Hair follicle dermal papilla cell (primary cell): ENCODE results near the gene PRSS50. TPM values are rescaled to one million over a fixed set of nuclear protein-coding genes. Genes with fewer than 3 reads are reported as not detected.

Source experiments
- small RNA-seq: library from RNA; depleted of rRNA; stranded (forward); fragments of <200 nt; gene quantifications from one replicate; pipeline ENCODE3, GENCODE V24; 2012
- total RNA-seq: library from RNA; depleted of rRNA; stranded (reverse); fragments of >200 nt; gene quantifications from 2 replicates; pipeline ENCODE4 v1.2.3, GENCODE V29; 2012

The PRSS50 gene, protein sequence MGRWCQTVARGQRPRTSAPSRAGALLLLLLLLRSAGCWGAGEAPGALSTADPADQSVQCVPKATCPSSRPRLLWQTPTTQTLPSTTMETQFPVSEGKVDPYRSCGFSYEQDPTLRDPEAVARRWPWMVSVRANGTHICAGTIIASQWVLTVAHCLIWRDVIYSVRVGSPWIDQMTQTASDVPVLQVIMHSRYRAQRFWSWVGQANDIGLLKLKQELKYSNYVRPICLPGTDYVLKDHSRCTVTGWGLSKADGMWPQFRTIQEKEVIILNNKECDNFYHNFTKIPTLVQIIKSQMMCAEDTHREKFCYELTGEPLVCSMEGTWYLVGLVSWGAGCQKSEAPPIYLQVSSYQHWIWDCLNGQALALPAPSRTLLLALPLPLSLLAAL
- not detected in 2 replicates for total RNA-seq

DNA sequence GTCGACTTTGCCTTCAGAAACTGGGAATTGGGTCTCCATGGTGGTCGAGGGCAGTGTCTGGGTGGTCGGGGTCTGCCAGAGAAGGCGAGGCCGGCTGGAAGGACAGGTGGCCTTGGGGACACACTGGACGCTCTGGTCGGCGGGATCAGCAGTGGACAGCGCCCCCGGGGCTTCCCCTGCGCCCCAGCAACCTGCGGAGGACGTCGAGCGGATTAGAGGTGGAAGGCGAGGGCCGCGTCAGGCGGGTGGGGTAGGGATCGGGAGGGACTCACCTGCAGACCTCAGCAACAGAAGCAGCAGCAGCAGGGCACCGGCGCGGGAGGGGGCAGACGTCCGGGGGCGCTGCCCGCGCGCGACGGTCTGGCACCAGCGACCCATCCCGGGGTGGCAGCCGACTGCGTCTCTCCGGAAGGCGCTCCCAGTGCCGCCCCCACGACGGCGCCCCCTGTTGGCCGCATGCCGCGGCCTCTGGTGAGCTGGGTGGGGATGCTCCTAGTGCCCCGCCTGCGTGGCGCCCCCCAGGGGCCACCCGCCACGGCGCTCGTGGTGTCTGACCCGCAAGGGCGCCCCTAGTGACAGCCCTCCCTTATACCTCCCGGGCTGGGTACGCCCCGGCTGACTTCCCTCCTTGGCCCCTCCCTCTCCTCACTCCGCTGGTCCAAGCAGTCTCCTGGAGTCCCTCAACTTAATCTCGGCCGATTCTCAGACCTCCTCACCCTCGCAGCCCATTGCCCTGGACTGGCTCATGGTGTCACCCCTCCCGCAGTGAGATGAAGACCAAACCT, at the start of gene PRSS50:
Gene PRSS50 (minus strand): TSS at position 423 of the 785 bp plus-strand sequence. CDS start 45 bp downstream, at position 378.

DNA sequence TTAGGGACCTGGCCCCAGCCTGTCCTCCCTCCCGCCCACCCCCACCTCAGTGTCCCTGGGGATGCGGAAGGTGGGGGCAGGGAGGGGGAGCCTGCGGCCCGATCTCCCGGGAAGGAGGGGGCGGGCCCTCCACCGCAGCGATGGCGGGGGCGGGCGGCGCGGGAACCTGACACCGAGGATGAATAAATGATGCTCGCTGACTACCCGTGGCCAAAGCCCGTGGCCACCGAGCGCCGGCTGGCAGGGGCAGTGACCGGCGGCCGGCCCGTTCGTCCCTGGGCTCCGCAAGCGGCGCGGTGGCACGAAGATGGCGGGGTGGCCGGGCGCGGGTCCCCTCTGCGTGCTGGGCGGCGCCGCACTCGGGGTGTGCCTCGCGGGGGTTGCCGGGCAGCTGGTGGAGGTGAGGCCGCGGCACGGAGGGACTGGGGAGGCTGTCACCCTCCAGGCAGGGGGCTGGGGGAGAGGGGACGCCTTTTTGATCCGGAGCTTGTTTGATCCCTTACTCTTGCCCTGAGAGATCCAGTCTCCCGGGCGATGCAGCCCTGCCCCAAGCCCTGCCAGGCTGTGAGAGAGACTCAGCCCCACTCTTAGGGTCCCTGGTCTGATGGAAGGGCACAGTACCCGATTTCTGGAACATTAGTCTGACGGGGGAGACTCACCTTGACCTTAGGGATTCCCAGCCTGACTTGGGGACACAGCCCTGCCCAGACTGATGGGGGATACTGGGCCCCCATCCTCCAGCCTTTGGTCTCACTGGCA, 16.3 kb downstream of the PRSS50 start, which contains the start of gene TMIE:
Gene TMIE (plus strand): TSS at position 212 of the 759 bp plus-strand sequence. CDS start 96 bp downstream, at position 308.

DNA sequence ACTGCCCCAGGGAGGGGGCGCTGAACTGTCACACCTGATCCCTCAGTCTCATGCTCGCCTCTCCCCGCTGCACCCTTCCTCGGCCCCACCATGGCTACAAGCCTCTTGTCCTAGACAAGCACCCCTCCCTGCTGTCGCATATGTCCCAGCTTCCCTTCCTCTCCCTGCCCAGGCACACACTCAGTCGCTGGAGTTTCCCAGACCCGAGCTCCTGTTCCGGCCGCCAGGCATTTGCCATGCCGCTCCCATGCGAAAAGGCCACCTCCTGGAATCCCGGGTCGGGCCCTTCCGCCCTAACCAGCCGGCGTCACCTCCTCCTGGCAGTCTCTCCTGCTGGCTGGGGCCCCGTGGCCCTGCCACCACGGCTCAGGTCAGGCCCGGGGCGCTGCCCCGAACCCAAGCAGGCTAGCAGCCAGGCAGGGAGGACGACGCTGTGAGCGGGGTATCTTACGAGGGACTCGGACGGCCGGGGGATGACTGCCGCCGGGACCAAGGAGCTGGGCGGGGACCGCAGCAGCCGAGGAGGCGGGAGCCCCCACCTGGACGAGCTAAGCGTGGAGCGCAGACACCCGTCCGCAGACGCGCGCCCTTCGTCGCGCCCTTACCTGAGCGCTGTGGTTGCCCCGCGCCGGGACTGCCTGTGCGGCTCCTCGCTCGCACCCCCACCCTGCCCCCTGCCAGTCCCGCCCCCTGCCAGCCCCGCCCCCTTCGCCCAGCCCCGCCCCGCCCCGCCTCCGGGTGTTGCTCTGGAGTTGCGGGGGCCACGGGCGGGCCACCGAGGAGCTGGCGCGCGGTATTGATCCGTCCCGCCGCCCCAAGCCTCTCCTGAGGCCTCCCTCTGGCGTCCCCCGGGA, 24.4 kb downstream of the PRSS50 start, which contains the start of gene ALS2CL:
Gene ALS2CL (minus strand): TSS at position 642 of the 854 bp plus-strand sequence. CDS start 4,239 bp downstream, outside the sequence.

Small RNAs within 50 kb of the gene (small RNA-seq; reads per million reads assigned to genes)
- not detected for gene PRSS45

Other genes with a start within 250 kb of the PRSS50 start
- gene RTP3, start 219.9 kb downstream of the PRSS50 start, total RNA-seq = not detected in 2 replicates
- gene LRRC2, start 151.6 kb downstream of the PRSS50 start, total RNA-seq = 6.0 and 6.9 TPM in 2 replicates
- gene FAM240A, start 105.3 kb downstream of the PRSS50 start, total RNA-seq = not detected in 2 replicates
- 4.1 and 7.1 TPM in 2 replicates for gene ALS2CL, start 24.2 kb downstream of the PRSS50 start, total RNA-seq
- 0.32 and 0.36 TPM in 2 replicates for gene TMIE, start 16.5 kb downstream of the PRSS50 start, total RNA-seq
- gene MYL3, start 145.6 kb upstream of the PRSS50 start, total RNA-seq = 2.3 and 9.2 TPM in 2 replicates
- 4.5 and 11.0 TPM in 2 replicates for gene PTH1R, start 159.9 kb upstream of the PRSS50 start, total RNA-seq